Activated naive CD4-positive, alpha-beta T cell (primary cell): ENCODE results near the gene SMARCC2.

Experiments
- DNase-seq, 4 experiments: peaks; one replicate each; lab custom pipeline; 2025; lab: John Stamatoyannopoulos, UW

The SMARCC2 gene

DNA sequence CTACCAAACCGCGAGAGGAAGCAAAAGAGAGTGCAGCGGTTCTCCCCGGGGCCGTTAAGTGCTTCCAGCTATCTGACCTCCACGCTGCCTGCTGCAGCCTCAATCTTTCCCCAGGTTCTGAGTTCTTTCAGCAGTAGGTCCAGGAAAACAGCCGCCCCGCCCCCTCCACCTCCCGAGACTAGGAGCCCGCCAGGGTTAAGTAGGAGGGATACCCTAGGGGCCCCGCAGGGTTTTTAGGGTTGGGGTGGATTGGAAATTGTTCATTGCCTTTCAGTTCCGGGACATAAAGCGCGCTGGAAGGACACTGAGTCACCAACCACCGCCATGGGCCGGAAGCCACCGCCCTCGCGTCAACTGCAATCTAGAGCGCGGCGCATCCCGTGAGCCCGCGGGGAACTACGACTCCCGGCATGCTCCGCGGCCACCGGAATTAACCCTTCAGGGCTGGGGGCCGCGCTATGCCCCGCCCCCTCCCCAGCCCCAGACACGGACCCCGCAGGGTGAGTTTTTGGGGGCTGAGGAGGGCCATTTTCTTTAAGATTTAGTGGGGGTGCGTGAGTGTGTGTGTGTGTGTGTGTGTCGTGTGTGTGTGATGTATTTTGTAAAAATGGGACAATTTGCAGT, 37.0 kb downstream of the SMARCC2 start, which contains the start of gene MYL6B:
MYL6B (plus strand) TSS at position 456 of the 624 bp plus-strand sequence. CDS start 1,332 bp downstream, outside the sequence.
- peak; percentile 79 to 91 (median 84) for DNase-seq

DNA sequence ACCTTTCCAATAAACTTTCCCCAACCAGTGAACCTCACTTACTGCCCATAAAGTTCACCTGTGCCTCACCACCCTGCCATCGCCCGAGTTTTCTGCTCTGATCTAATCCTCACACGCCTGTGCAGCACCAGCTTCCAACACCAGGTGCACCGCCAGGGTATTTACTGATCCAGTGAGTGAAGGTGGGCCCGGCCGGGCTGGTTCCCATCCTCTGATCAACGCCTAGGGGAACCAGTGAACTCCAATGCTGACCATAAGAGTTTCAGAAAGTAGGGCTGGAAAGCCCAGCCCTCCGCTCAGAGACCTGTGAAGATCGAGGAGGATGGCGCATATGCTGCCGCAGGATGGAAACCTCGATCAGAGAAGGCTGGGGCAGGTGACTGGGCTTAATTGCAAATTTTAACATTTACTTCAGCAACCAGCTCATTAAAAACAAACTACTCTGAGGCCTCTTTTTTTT, 37.6 kb downstream of the SMARCC2 start:
- peak; percentile 37 to 63 (median 48) for DNase-seq

DNA sequence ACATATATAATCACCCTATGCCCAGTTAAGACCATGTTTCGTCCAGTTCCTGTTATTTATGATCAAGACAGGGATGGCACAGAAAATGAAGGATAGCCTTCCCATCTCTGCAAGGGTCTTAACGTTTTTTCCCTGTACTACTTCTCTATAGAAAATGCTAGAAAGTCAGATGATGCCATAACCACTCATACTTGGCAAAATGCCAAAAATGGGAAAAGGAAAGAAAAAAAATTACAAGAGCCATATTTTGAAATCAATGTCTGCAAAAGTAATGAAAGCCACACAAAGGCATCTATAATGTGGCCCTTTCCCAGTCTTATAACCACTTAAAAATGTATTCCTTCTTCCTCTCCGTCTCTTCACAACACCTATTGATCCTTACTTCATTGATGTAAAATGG, 38.7 kb downstream of the SMARCC2 start:
- DNase-seq = no peak

DNA sequence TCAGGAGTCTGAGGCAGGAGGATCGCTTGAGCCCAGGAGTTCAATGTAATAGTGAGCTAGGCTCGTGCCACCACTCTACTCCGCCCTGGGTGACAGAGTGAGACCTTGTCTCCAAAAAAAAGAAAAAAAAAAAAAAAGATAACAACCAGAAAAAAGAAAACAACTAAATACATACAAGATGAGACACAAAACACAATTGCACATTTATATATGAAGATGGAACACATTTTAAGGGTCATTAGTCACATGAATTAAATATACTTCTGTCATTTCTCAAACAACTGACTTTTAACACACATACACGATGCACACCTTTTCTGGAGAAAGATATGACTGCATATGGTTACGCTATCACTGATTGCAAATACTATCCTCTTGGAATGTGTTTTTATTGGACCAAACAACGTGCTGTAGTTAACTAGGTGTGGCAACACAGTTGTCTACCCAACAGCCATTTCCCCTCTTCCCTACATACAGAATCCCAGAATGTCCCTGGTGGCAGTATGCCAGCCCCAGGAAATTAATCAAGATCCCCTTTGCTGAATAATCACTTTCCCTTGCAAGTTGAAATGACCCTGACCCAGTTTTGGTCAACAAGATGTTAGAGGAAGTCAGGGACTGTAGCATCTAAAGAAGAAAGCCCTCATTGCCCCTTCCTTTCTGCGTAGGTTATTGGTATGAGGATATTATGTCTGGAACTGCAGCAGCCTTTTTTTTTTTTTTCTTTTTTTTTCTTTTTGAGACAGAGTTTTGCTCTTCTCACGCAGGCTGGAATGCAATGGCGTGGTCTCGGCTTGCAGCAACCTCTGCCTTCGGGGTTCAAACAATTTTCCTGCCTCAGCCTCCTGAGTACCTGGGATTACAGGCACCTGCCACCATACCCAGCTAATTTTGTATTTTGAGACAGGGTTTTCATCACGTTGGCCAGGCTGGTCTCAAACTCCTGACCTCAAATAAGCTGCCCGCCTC, 42.5 kb downstream of the SMARCC2 start:
- DNase-seq = no peak

DNA sequence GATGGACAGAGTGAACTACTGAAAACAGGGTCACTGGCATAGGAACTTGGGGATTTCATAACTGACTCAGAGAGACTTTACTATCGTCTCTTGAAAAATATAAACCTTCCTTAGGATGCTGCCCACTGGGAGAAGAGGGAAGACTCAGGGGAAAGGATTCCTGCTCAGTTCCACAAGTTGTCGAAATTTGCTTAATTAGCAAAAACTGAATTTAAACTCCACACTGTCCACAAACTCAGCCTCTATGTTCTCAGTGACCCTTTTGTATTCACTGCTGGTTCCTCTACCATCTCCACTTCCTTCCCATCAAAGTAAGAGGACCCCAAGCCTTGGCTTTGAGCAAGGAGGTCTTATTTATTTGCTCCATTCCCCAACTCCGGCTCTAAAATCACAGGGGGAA, 44.1 kb downstream of the SMARCC2 start:
- DNase-seq = no peak

DNA sequence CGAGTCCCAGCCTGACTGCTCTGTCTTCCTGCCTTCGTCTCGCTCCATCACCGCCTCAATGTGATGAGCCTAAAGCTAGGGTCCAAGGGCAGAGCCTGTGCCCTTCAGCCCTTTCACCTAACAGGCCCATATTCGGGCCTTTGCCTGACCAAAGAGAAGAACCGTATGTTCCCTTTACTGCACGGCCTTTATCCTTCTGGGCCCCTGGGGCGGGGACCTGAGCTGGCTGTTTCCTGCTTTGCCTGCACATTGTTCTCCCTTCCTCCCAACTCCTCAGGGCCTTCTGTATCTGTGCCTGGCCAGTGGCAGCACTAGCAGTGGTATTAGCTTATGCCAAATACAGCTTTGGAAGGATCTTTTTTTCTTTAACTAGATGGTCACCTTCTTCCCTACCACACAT, 45.4 kb downstream of the SMARCC2 start:
- no peak for DNase-seq

DNA sequence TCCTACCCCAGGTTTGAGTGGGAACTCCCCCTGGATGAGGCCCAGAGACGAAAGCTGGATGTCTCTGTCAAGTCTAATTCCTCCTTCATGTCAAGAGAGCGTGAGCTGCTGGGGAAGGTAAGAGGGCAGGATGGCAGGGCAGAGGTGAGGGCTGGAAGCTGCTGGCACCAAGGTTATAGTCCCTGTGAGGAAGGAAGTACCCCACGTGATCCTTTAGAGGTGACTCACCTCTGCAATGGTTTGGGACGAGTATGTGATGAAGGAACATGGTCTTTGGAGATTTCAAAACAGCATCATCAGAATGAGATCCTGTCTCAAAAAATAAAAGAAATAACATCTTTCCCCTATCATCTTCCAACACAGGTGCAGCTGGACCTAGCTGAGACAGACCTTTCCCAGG, 46.1 kb downstream of the SMARCC2 start:
- DNase-seq = no peak

DNA sequence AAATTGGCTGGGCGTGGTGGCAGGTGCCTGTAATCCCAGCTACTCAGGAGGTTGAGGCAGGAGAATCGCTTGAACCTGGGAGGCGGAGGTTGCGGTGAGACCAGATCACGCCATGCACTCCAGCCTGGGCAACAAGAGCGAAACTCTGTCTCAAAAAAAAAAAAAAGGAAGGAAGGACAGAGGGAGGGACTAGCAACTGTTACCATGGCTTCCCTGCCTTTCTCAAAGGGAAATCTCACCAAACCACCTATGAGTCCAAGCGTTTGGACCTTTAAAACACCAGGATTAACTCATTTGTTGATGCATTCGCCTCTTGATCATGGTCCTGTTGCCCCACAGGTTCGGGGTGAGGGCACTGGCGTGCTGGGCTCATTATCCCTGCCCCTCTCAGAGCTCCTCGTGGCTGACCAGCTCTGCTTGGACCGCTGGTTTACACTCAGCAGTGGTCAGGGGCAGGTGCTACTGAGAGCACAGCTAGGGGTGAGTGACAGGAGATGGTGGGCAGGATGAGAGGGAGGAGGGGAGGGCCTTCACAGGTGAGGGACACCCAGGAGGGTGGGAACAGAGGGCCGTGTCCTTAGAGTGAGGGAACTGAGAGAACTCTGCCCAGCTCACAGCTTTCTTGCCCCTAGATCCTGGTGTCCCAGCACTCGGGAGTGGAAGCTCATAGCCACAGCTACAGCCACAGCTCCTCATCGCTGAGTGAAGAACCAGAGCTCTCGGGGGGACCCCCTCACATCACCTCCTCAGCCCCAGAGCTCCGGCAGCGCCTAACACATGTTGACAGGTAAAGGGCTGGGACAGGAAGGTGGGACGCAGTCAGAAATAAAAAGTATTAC, 47.1 kb downstream of the SMARCC2 start:
- DNase-seq = no peak

DNA sequence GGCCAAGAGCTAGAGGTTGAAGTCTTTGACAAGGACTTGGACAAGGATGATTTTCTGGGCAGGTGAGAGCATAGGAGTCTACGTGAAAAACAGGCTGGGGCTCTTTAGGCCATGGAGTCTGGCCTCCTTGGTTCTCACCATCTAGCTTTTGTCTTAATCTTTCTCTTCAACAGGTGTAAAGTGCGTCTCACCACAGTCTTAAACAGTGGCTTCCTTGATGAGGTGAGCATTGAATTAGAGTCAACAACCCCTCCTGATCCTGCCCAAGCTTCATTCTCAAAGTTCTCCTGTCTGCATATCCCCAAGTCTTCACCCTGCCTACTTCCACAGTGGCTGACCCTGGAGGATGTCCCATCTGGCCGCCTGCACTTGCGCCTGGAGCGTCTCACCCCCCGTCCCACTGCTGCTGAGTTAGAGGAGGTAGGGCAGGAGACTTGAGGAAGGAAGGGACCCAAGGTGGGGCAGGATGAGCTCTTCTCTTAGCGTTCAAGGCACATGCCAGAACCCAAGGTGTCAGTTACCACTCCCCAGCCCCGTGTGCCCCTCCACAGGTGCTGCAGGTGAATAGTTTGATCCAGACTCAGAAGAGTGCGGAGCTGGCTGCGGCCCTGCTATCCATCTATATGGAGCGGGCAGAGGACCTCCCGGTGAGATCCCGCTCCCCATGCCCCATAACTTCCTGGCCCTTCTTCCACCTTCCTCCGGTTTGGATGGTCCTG, 51.3 kb downstream of the SMARCC2 start:
- no peak for DNase-seq

DNA sequence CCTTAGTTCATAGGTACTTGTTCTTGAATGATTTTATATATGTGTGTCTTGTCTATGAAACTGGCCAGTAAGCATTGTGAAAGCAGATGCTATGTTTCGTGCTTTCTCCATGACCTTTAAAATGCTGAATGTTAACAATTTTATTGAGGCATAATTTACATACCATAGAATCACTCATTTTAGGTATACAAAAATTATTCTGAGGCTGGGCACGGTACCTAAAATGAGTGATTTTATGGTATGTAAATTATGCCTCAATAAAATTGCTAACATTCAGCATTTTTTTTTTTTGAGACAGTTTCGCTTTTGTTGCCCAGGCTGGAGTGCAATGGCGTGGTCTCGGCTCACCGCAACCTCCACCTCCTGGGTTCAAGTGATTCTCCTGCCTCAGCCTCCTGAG, 54.4 kb downstream of the SMARCC2 start:
- no peak for DNase-seq

DNA sequence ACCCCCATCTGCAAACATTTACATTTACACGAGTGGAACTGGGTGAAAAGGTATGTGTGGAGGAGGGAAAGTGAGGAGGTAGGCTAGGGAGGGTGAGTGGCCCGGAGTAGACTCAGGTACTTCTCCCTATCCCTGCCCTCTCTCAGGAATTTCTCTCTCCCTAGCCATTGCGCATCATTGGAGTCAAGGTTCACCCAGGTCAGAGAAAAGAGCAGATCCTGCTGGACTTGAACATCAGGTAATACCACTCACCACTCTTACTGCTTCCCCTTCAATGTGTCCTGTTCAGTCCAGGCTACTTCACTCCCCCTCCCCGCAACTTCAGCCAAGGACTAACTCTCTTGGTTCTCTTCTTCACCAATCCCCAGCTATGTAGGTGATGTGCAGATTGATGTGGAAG, 58.4 kb downstream of the SMARCC2 start:
- DNase-seq = no peak

DNA sequence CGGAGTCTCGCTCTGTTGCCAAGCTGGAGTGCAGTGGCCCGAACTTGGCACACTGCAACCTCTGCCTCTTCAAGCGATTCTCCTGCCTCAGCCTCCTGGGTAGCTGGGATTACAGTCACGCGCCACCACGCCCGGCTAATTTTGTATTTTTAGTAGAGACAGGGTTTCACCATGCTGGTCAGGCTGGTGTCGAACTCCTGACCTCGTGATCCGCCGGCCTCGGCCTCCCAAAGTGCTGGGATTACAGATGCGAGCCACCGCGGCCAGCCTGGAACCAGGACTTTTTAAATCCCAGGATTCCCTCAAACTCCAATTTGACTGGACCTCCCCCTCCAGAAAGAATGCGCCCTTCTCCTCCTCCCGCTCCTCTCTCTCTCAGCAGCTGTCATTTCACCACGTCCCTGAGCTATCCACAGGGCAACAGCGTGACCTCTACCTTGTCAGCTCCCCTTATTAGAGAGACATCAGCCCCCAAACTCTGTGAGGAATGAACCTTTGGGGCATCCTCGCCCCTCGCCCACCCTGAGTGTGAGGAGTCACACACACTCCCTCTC, 59.3 kb downstream of the SMARCC2 start:
- DNase-seq = no peak

DNA sequence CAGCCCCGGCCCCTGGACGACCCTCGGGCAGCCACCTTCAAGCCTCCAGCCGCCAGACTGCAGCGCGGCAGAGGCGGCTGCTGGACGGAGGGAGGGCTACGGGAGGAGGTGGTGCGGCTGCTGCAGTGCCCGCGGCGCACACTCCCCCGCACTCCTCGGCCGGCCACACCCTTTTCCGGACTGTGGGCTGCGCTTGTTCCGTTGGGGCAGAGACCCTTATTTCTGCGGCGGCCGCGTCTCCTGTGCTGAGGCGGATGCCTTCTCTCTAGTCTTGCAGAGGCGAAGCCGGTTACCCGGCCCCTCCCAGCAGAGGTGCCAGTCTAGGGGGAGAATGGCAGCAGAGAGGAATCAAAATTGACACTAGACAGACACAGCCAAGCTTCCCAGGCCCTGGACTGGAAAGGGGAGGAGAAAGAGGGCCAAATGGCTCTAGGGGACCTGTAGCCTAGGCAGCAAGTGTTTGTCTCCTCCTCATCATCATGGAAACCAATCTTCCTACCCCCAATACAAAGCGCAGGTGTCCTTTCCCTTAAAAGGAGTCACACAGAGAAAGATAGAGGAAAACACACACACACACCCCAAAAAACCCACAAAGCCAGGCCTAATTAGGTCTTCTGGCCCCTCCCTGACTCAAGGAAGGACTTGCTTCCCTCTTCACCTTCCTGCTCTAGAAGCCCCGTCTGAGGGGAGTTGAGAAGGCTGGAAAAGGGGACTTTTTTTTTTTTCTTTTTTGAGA, 59.9 kb downstream of the SMARCC2 start:
- DNase-seq = peak; percentile 11 to 61 (median 40)

DNA sequence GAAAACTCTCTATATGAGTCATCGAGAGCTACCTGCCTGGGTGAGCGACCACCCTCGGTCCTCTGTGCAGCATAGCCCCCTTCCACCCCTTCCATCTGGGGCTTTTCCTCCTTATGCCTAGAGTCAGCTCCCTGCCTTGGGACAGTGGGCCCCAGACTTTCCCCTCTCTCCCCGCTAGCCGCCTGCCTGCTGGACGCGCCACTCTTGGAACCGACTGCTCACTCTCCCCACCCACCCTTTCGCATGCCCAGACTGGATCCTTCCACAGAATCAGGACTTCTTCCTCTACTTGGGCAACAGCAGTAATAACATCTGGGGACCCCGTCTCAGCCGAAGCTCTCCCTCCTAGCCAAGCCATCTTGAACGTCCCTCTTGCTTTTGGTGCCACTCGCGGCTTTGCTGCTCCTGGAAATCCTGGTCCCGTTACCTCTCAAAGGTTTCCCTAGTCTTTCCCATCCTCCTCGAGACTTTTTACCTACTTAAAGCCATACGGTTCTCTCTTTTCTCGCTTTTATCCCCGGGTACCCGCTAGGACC, 60.5 kb downstream of the SMARCC2 start:
- DNase-seq = peak in 1 of 4 experiments; percentile 25

DNA sequence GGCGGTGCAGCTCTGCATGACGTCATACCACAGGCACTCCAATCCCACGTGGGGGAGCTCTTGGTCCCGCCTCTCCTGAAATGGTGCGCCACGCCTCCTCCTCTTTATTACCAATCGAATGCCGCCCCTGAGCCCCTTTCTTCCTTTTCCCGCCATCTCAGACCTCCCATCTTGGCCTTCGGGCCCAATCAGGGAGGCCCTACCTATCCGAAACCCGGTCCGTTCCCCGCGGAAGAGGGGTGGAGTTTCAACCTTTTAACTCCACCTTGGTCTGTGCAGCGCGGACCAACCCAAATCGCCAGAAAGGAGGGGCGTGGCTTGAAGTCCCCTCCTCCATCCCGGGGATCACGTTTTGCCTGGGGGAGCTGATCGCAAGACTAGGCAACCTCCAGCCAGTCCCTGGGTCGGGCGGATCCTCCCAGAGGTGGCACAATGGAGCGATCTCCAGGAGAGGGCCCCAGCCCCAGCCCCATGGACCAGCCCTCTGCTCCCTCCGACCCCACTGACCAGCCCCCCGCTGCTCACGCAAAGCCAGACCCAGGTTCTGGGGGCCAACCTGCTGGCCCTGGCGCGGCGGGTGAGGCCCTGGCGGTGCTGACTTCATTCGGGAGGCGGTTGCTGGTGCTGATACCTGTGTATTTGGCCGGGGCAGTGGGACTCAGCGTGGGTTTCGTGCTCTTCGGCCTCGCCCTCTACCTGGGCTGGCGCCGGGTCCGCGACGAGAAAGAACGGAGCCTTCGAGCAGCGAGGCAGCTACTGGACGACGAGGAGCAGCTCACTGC, 61.2 kb downstream of the SMARCC2 start, which contains the start of gene ESYT1:
ESYT1 (plus strand) TSS at position 380 of the 782 bp plus-strand sequence; CDS start at position 433, 53 bp downstream.
- DNase-seq = peak; percentile 82 to 93 (median 90)

DNA sequence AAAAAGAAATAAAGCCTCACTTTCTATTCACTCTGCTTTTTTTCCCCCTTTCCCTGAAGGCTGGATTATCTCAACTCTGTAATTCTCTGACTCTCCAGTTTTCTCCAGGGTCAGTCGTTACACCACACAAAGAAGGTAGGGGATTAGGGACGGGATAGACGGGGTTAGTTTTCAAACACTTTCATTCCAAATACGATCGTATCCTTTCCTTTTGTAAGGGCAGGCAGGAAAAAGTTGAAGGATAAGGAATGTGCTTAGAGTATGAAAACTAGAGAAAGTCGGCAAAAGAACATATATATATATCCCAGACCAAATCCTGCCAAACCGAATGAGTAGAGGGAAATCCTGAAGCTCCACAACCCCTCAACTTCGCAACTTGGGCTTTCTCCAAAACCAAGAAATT, 61.8 kb downstream of the SMARCC2 start:
- DNase-seq = no peak

DNA sequence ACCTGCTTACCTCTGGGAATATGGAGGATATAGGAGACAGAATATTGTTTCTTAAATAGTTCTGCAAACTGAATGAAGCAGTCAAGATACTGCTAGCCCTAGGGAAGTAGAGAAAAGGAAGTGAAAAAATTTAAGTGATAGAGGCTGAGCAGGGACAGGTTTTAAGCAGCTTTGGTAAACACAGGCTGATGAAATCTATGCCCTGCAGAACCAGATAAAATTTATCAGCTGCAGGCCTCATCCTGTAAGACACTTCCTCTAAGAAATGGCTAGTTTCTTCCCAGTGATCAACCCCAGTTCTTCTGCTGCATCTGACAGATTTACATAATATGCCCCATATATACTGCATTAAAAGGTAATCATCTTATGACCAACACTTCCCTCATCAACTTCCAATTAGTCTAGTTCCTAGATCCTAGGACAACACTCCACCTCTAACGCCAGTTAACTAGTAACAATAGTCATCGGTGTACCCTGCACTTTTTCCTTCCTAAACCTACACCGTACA, 62.5 kb downstream of the SMARCC2 start:
- DNase-seq = no peak

DNA sequence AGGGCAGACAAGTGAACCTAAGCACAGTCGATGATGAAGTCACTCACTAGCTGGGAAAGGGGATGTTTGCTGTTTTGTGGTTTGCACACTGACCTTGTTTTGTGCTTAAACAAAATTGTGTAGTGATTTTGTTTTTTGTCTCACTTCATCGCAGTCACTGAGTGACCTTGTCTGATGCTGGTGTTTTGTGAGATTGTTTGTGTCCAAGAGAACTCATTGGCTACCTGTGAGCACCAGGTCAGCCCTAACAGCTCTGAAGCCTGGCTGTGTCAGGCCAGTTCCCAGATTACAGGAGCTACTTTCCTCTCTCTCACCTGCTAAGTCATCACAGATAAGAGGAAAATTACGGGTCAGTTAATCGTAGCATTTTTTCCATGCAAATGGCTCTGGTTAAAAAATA, 65.2 kb downstream of the SMARCC2 start:
- DNase-seq = no peak

DNA sequence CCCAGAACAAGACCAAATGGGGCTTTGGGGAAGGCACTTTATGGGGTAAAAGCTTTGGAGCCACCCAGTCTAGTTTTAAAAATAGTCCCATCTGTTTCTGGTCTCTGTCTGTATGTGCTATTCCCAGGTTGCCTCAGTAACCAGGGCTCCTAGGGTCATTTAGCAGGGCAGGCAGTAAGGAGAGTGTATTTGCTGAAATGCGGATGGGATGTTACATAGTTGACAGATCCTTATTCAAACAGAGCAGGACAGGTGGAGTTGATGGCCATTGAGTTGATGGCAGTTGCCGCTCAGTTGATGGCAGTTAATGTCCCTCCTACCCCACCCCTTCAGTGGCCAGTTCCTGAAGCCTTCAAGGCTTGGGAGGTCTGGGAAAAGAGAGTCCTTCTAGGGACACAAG, 66.6 kb downstream of the SMARCC2 start:
- no peak for DNase-seq
